Measurements from ENCODE around the gene PPM1M. TPM values are rescaled to one million over a fixed set of nuclear protein-coding genes. Genes with fewer than 3 reads are reported as not detected.

Gene PPM1M
- total and polyA plus RNA-seq, 7 experiments from 2014 or later = 55.8 to 135 (median 74.5) TPM

GRCh38 chr3:52222319-52223221, 23.0 kb upstream of the PPM1M start:
- Mint-ChIP-seq H3K27ac (peak overlapping the region; percentile 79 to 94 (median 92)), H3K27me3 (no peaks in the 10 kb centered on the region), H3K4me1 (peaks cover 67 to 93% (median 87%) of the 10 kb centered on the region in 7 donors), H3K9me3 (no peaks in the 10 kb centered on the region), H3K4me3 (peak overlapping the region; percentile 76 to 88 (median 84)), H3K36me3 (peaks cover 0 to 9% (median 0%) of the 10 kb centered on the region in 5 donors)
- DNase-seq (no peak), ATAC-seq (no peak)
- H3K9me3 ChIP-seq (ENCODE audit: control insufficient read depth in 2 of 3, low read length in 3 of 3) = no peaks in the 10 kb centered on the region
- H3K36me3 ChIP-seq (ENCODE audit: control insufficient read depth in 2 of 3, insufficient read depth in 3 of 3, low read length in 3 of 3) = peaks cover 0 to 2% (median 0%) of the 10 kb centered on the region in 3 experiments
- H3K4me1 ChIP-seq (ENCODE audit: control insufficient read depth in 2 of 2, insufficient read depth in 2 of 2, low read length in 2 of 2) = peaks cover 62 to 86% of the 10 kb centered on the region in 2 donors
- ChIA-PET POLR2A (interaction anchor here (0.6 to 46.3 kb wide), 14 partner anchors 10 to 827 kb away, joined by 3 to 1418 read pairs (median 7); partner anchors contain the start of genes GLYCTK, PPM1M, TWF2 and WDR82), CTCF (interaction anchor here (0.6 to 7.5 kb wide), 12 partner anchors 10 to 541 kb away, joined by 3 to 71 read pairs (median 4); no protein-coding TSS in a partner anchor)
- H3K4me3 ChIP-seq (ENCODE audit: low read length) = peak overlapping the region; percentile 50
- H3K27ac ChIP-seq (ENCODE audit: low read depth, low read length) = peak overlapping the region; percentile 59
- intact Hi-C loops (cut with micrococcal nuclease) = loop anchor here (1.0 to 10.0 kb wide), 5 partner anchors 17 to 225 kb away; partner anchors contain the start of genes POC1A (in 2 of the 2), SEMA3G (in 1 of the 2) and TWF2 (in 1 of the 2)
- no peaks in the 10 kb centered on the region for H3K27me3 ChIP-seq (ENCODE audit: control insufficient read depth in 2 of 2, insufficient read depth in 2 of 2, low read length in 2 of 2)

- H3K36me3 ChIP-seq (ENCODE audit: control insufficient read depth in 2 of 3, insufficient read depth in 3 of 3, low read length in 3 of 3) = peaks cover 0 to 13% (median 0%) of the 10 kb centered on the region in 3 experiments
- H3K4me3 Mint-ChIP-seq = peak overlapping the region; percentile 39 to 88 (median 78)
- intact Hi-C loops (cut with micrococcal nuclease) = loop anchor here (5.0 to 10.0 kb wide), 3 partner anchors 69 to 224 kb away; partner anchors contain the start of genes POC1A (in 1 of the 2) and SEMA3G (in 1 of the 2)
- peak overlapping the region; percentile 68 to 96 (median 80) for H3K27ac Mint-ChIP-seq
- H3K4me1 Mint-ChIP-seq = peaks cover 59 to 81% (median 78%) of the 10 kb centered on the region in 7 donors
- H3K9me3 ChIP-seq (ENCODE audit: control insufficient read depth in 2 of 3, low read length in 3 of 3) = no peaks in the 10 kb centered on the region
- no peaks in the 10 kb centered on the region for H3K27me3 ChIP-seq (ENCODE audit: control insufficient read depth in 2 of 2, insufficient read depth in 2 of 2, low read length in 2 of 2)
- POLR2A ChIA-PET = interaction anchor here (1.3 to 46.3 kb wide), 7 partner anchors 9 to 60 kb away, joined by 4 to 1418 read pairs (median 8); partner anchors contain the start of genes GLYCTK, TWF2 and WDR82
- no peaks in the 10 kb centered on the region for H3K27me3 Mint-ChIP-seq
- CTCF ChIA-PET = interaction anchor here (1.4 to 7.5 kb wide), 5 partner anchors 9 to 116 kb away, joined by 3 to 71 read pairs (median 5); no protein-coding TSS in a partner anchor
- peaks cover 50 to 74% of the 10 kb centered on the region in 2 donors for H3K4me1 ChIP-seq (ENCODE audit: control insufficient read depth in 2 of 2, insufficient read depth in 2 of 2, low read length in 2 of 2)
- H3K4me3 ChIP-seq (ENCODE audit: low read length) = no peak overlapping the region
- H3K9me3 Mint-ChIP-seq = no peaks in the 10 kb centered on the region
- ATAC-seq = no peak
- DNase-seq = no peak
- H3K36me3 Mint-ChIP-seq = peaks cover 0 to 9% (median 0%) of the 10 kb centered on the region in 5 donors
- no peak overlapping the region for H3K27ac ChIP-seq (ENCODE audit: low read depth, low read length)
Measured at GRCh38 chr3:52223449-52224408, 21.8 kb upstream of the PPM1M start.

GRCh38 chr3:52225452-52226228, 19.9 kb upstream of the PPM1M start, which contains the start of gene TLR9:
TLR9 (minus strand) TSS chr3:52225645; CDS start chr3:52225529, 116 bp downstream.
- CTCF ChIA-PET = interaction anchor here (0.7 to 5.1 kb wide), 6 partner anchors 13 to 224 kb away, joined by 3 to 40 read pairs (median 3); partner anchors contain the start of gene TWF2
- H3K27ac ChIP-seq (ENCODE audit: low read depth, low read length) = peak within 1 kb of the TSS; percentile 62
- POLR2A ChIA-PET = interaction anchor here (0.5 to 46.3 kb wide), 8 partner anchors 7 to 58 kb away, joined by 3 to 1418 read pairs (median 6); partner anchors contain the start of genes GLYCTK, TWF2 and WDR82
- no peaks in the 10 kb centered on the region for H3K9me3 ChIP-seq (ENCODE audit: control insufficient read depth in 2 of 3, low read length in 3 of 3)
- no peaks in the 10 kb centered on the region for H3K27me3 ChIP-seq (ENCODE audit: control insufficient read depth in 2 of 2, insufficient read depth in 2 of 2, low read length in 2 of 2)
- intact Hi-C loops (cut with micrococcal nuclease) = loop anchor here in 1 of 2 donors (10.0 kb wide), 1 partner anchor 71 kb away; the partner anchor contains the start of gene POC1A
- peak within 1 kb of the TSS; percentile 37 to 87 (median 61) for H3K4me3 Mint-ChIP-seq
- H3K27ac Mint-ChIP-seq = peak within 1 kb of the TSS; percentile 75 to 93 (median 81)
- H3K4me1 ChIP-seq (ENCODE audit: control insufficient read depth in 2 of 2, insufficient read depth in 2 of 2, low read length in 2 of 2) = peaks cover 35 to 60% of the 10 kb centered on the region in 2 donors
- peaks cover 0 to 13% (median 5%) of the 10 kb centered on the region in 5 donors for H3K36me3 Mint-ChIP-seq
- H3K4me1 Mint-ChIP-seq = peaks cover 47 to 69% (median 61%) of the 10 kb centered on the region in 7 donors
- peak in 1 of 9 donors; percentile 6 for DNase-seq
- no peaks in the 10 kb centered on the region for H3K9me3 Mint-ChIP-seq
- peaks cover 0 to 33% (median 17%) of the 10 kb centered on the region in 3 experiments for H3K36me3 ChIP-seq (ENCODE audit: control insufficient read depth in 2 of 3, insufficient read depth in 3 of 3, low read length in 3 of 3)
- H3K4me3 ChIP-seq (ENCODE audit: low read length) = no peak within 1 kb of the TSS
- ATAC-seq = peak; percentile 73
- H3K27me3 Mint-ChIP-seq = no peaks in the 10 kb centered on the region

GRCh38 chr3:52226229-52226817, 19.2 kb upstream of the PPM1M start:
- H3K27me3 Mint-ChIP-seq = no peaks in the 10 kb centered on the region
- Histone ChIP-seq H3K9me3 (ENCODE audit: control insufficient read depth in 2 of 3, low read length in 3 of 3) (no peaks in the 10 kb centered on the region), H3K4me3 (ENCODE audit: low read length) (no peak overlapping the region), H3K4me1 (ENCODE audit: control insufficient read depth in 2 of 2, insufficient read depth in 2 of 2, low read length in 2 of 2) (peaks cover 28 to 53% of the 10 kb centered on the region in 2 donors), H3K27me3 (ENCODE audit: control insufficient read depth in 2 of 2, insufficient read depth in 2 of 2, low read length in 2 of 2) (no peaks in the 10 kb centered on the region), H3K27ac (ENCODE audit: low read depth, low read length) (peak overlapping the region; percentile 62), H3K36me3 (ENCODE audit: control insufficient read depth in 2 of 3, insufficient read depth in 3 of 3, low read length in 3 of 3) (peaks cover 5 to 39% (median 23%) of the 10 kb centered on the region in 3 experiments)
- CTCF ChIA-PET = interaction anchor here (0.8 to 5.1 kb wide), 5 partner anchors 9 to 225 kb away, joined by 3 to 40 read pairs (median 3); partner anchors contain the start of gene TWF2
- H3K4me1 Mint-ChIP-seq = peaks cover 51 to 66% (median 58%) of the 10 kb centered on the region in 7 donors
- peak overlapping the region; percentile 75 to 93 (median 81) for H3K27ac Mint-ChIP-seq
- peaks cover 0 to 19% (median 6%) of the 10 kb centered on the region in 5 donors for H3K36me3 Mint-ChIP-seq
- intact Hi-C loops (cut with micrococcal nuclease) = loop anchor here in 1 of 2 donors (10.0 kb wide), 1 partner anchor 72 kb away; the partner anchor contains the start of gene POC1A
- DNase-seq (no peak), ATAC-seq (no peak)
- peak overlapping the region; percentile 29 to 87 (median 61) for H3K4me3 Mint-ChIP-seq
- POLR2A ChIA-PET = interaction anchor here (0.5 to 46.3 kb wide), 5 partner anchors 7 to 58 kb away, joined by 3 to 1418 read pairs (median 5); partner anchors contain the start of genes GLYCTK and WDR82
- H3K9me3 Mint-ChIP-seq = no peaks in the 10 kb centered on the region

- DNase-seq (no peak), ATAC-seq (no peak)
- peaks cover 24 to 51% of the 10 kb centered on the region in 2 donors for H3K4me1 ChIP-seq (ENCODE audit: control insufficient read depth in 2 of 2, insufficient read depth in 2 of 2, low read length in 2 of 2)
- H3K9me3 Mint-ChIP-seq = no peaks in the 10 kb centered on the region
- peaks cover 5 to 46% (median 23%) of the 10 kb centered on the region in 3 experiments for H3K36me3 ChIP-seq (ENCODE audit: control insufficient read depth in 2 of 3, insufficient read depth in 3 of 3, low read length in 3 of 3)
- peak overlapping the region; percentile 62 for H3K27ac ChIP-seq (ENCODE audit: low read depth, low read length)
- intact Hi-C loops (cut with micrococcal nuclease) = loop anchor here in 1 of 2 donors (10.0 kb wide), 1 partner anchor 72 kb away; the partner anchor contains the start of gene POC1A
- peak overlapping the region in 3 of 10 donors; percentile 41 to 87 (median 83) for H3K4me3 Mint-ChIP-seq
- no peak overlapping the region for H3K4me3 ChIP-seq (ENCODE audit: low read length)
- no peaks in the 10 kb centered on the region for H3K27me3 Mint-ChIP-seq
- peaks cover 0 to 23% (median 6%) of the 10 kb centered on the region in 5 donors for H3K36me3 Mint-ChIP-seq
- peak overlapping the region in 8 of 9 donors; percentile 75 to 93 (median 86) for H3K27ac Mint-ChIP-seq
- H3K4me1 Mint-ChIP-seq = peaks cover 49 to 66% (median 58%) of the 10 kb centered on the region in 7 donors
- ChIA-PET POLR2A (interaction anchor here (1.7 to 46.3 kb wide), 2 partner anchors 10 to 57 kb away, joined by 5 to 1418 read pairs; partner anchors contain the start of genes GLYCTK and WDR82), CTCF (interaction anchor here (0.6 to 5.1 kb wide), 5 partner anchors 10 to 112 kb away, joined by 3 to 40 read pairs (median 4); no protein-coding TSS in a partner anchor)
- no peaks in the 10 kb centered on the region for H3K9me3 ChIP-seq (ENCODE audit: control insufficient read depth in 2 of 3, low read length in 3 of 3)
- no peaks in the 10 kb centered on the region for H3K27me3 ChIP-seq (ENCODE audit: control insufficient read depth in 2 of 2, insufficient read depth in 2 of 2, low read length in 2 of 2)
Measured at GRCh38 chr3:52227117-52227516, 18.4 kb upstream of the PPM1M start.
